BJ (cell line): ENCODE results near the gene AHDC1. TPM values are rescaled to one million over a fixed set of nuclear protein-coding genes. Genes with fewer than 3 reads are reported as not detected.

ENCODE experiments used
- CTCF ChIA-PET: fragments of 350-600 bp; formaldehyde crosslinking; extraction: SDS; loops from one replicate; lab custom pipeline; 2021; ENCODE audit warnings: antibody characterized with exemption, inconsistent platforms; lab: Yijun Ruan, JAX
- POLR2A ChIA-PET: fragments of 300-600 bp; sonication (Branson Sonifier 250); formaldehyde crosslinking; extraction: SDS; loops from one replicate; lab custom pipeline; 2021; ENCODE audit warnings: antibody characterized with exemption; lab: Charles Lee
- DNase-seq: peaks from one replicate; pipeline ENCODE4 v3.0.0-alpha.2; 2011; ENCODE audit warnings: low read depth
- H3K27me3 ChIP-seq: 2 replicates; pipeline ENCODE4 v1.6.0; 2011; ENCODE audit warnings: low read length; ENCODE audit not compliant: control insufficient read depth, insufficient read depth
- H3K36me3 ChIP-seq: 2 replicates; pipeline ENCODE4 v1.5.1; 2011; ENCODE audit warnings: low read length; ENCODE audit not compliant: control insufficient read depth, insufficient read depth
- H3K4me3 ChIP-seq: 2 replicates; pipeline ENCODE4 v1.5.1; 2011; ENCODE audit warnings: low read depth, mild to moderate bottlenecking, control low read depth, low read length
- CTCF ChIP-seq: IDR thresholded peaks from 2 replicates; pipeline ENCODE4 v1.5.1; 2011; ENCODE audit warnings: low read depth, mild to moderate bottlenecking, control low read depth, inconsistent platforms, low read length, moderate library complexity; ENCODE audit not compliant: insufficient read depth
- polyA plus RNA-seq: library from polyadenylated mRNA; depleted of rRNA; stranded (reverse); fragments of >200 nt; gene quantifications from 2 replicates; pipeline ENCODE4 v1.2.3, GENCODE V29; 2011

Gene AHDC1
- polyA plus RNA-seq, 1 experiment = 4.1 TPM

DNA sequence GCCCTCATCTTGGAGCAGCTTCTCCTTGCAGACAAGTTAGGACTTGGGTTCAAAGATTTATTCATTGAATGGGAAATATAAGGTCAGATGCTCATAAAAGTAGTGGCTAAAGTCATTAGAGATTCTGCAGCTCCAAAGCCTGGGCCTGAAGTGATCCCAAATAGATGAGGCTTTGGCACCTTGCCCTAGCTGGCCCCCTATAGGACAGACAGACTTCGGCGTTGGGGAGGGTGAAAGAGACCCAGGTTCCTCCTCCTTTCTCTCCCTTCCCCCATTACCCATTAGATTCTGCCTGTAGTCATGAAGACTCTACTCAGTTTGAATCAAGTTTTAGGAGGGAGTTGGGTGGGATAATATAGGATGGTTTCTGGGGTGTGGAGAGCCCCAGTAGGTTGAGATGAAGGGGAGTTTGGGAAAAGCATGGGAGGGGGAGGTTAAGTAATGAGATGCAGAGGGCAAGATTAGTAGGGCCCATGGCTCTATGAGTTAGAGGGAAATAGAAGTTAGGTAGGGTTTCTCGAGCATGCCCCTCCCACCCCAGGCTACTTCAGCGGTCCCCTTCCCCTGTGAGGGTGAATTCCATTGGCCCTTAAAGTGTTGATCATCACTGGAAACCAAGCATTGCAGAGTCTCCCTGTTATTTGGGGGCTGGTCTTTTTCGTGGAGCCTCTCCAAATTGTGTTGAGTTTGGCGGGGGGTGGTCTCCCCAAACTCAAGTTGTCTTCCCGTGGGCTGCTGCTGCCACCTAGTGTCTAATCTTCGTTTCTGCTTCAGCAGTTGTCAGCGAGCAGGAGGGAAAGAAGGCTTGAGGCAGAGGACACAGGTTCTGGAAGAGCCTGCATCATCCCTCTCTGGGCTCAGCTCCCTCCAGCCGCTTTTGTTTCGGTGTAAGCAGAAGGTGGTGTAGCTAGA lies 2.1 kb upstream of the AHDC1 start:
- CTCF ChIA-PET = interaction anchor here (0.6 to 12.5 kb wide), 55 partner anchors 10 to 409 kb away, joined by 3 to 238 read pairs (median 4); partner anchors contain the start of genes IFI6, MAP3K6 and SYTL1
- POLR2A ChIA-PET = no interaction called here
- TF ChIP-seq CTCF = peak; percentile 85
- Histone ChIP-seq H3K27me3 (peaks cover 3% of the 10 kb centered on the region), H3K4me3 (no peak overlapping the region), H3K36me3 (no peaks in the 10 kb centered on the region)
- DNase-seq = no peak

DNA sequence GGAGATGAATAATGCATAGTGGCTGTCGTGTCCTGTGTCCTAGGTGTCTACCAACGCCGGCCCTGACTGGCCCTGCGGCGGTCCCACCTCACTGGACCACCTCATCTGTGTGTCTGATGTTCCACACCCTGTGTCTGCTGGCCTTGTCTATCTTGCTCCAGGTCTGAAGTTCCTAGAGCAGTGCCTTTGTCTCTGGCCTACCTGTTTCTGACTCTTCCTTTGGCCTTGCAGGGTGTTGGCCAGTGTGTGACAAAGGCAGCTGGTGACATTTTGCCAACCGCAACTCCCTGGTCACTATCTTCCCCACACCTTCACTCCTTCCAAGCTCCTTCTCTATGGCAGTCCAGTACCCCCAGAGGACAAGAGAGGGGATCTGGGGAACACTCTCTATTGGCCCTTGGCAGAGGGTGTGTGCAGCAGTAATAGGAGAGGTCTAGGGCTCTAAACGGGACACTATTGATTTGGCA lies 1.4 kb upstream of the AHDC1 start:
- no peaks in the 10 kb centered on the region for H3K36me3 ChIP-seq
- no peak for TF ChIP-seq CTCF
- peaks cover 3% of the 10 kb centered on the region; the same call in 1 of the 2 replicates for H3K27me3 ChIP-seq
- H3K4me3 ChIP-seq = no peak overlapping the region
- no peak for DNase-seq
- ChIA-PET CTCF (interaction anchor here (0.6 to 12.5 kb wide), 22 partner anchors 13 to 307 kb away, joined by 3 to 238 read pairs (median 5); partner anchors contain the start of gene IFI6), POLR2A (no interaction called here)

DNA sequence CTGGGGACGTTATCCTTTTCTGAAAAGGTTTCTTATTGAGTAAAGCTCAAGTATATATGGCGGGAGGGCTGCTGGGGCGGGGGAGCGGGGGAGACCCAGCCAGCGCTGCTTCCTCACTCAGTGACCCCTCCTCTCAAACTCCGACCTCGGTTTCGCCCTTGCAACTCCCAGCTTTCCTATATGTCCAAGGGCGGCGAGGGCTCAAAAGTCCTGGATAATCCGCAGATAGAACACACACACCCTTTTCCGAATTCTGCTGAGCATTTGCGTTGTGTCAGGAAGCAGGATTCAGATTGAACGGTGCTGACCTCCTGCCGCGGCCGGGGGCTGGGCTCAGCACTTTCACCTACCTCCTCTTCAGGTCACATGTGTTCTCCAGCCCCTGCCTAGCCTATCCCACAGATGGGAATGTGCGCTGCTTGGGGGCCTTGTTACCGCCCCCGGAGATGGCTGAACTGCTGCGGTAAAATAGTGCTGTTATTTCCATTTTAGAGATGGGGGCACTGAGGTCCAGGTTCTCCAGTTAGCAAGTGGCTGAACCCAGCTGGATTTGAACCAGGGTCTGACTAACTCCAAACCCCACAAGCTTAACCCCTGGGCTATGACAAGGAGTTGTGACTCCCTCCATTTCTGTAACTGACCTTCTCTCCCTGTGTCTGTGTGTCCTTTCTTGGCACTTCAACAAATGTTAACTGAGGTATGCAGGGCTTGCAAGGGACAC lies 795 bp upstream of the AHDC1 start:
- H3K4me3 ChIP-seq = peak overlapping the region; percentile 82
- DNase-seq = no peak
- POLR2A ChIA-PET = interaction anchor here (0.7 kb wide), 1 partner anchor 79 kb away, joined by 3 read pairs; no protein-coding TSS in a partner anchor

DNA sequence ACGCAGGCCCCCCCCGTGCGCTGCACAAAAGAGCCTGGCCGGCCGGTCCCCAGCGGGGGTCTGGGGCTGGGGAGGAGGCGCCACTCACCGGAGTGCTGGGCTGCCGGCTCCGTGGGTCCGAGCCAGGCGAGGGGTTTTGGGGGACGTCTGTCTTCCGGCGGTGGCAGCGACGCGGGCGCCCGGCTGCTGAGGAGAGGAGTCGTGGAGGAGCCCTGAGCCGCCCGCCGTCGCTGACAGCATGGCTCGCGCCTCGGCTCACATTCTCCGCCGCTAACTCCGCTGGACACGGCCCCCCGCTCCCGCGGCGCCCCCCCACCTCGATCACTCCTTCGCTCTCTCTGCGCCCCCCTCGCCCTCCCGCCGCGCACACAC lies 649 bp downstream of the AHDC1 start:
- H3K36me3 ChIP-seq = no peaks in the 10 kb centered on the region
- peak overlapping the region; percentile 82 for H3K4me3 ChIP-seq
- TF ChIP-seq CTCF = no peak
- POLR2A ChIA-PET = no interaction called here
- CTCF ChIA-PET = interaction anchor here (1.0 to 12.5 kb wide), 7 partner anchors 34 to 305 kb away, joined by 3 to 238 read pairs (median 88); no protein-coding TSS in a partner anchor
- no peak for DNase-seq
- H3K27me3 ChIP-seq = no peaks in the 10 kb centered on the region

More for the DNA sequence above, 795 bp upstream of the AHDC1 start:
- H3K36me3 ChIP-seq = no peaks in the 10 kb centered on the region
- no peak for TF ChIP-seq CTCF
- no peaks in the 10 kb centered on the region for H3K27me3 ChIP-seq
- CTCF ChIA-PET = interaction anchor here (0.7 to 12.5 kb wide), 18 partner anchors 13 to 306 kb away, joined by 3 to 238 read pairs (median 5); partner anchors contain the start of gene IFI6
